ENCODE data around the gene CELSR1. TPM values are rescaled to one million over a fixed set of nuclear protein-coding genes. Genes with fewer than 3 reads are reported as not detected.

CELSR1 gene
- total RNA-seq, 2 donors from 2014 or later: 1.5 to 6.7 TPM

- H3K9me3 ChIP-seq: no peaks in the 10 kb centered on the region
- ATAC-seq (ENCODE audit: insufficient number of reproducible peaks, low FRiP score, low read depth) (no peak), DNase-seq (ENCODE audit: low spot score) (no peak)
- no peaks in the 10 kb centered on the region for H3K4me1 ChIP-seq (ENCODE audit: control insufficient read depth in 1 of 2, low read depth in 2 of 2)
- H3K27me3 ChIP-seq (replicated peaks; ENCODE audit: insufficient read depth): no peaks in the 10 kb centered on the region
- TF ChIP-seq CTCF (IDR thresholded peaks at IDR 0.05): no peak
- no peak overlapping the region for H3K27ac ChIP-seq
- H3K4me3 ChIP-seq: no peak overlapping the region
- no peaks in the 10 kb centered on the region for H3K36me3 ChIP-seq
Measured at GRCh38 chr22:46469711-46470110, 67.7 kb downstream of the CELSR1 start.

- no peak for ATAC-seq (ENCODE audit: insufficient number of reproducible peaks, low FRiP score, low read depth)
- no peak overlapping the region for H3K27ac ChIP-seq
- no peak overlapping the region for H3K4me3 ChIP-seq
- no peak for DNase-seq (ENCODE audit: low spot score)
- no peaks in the 10 kb centered on the region for H3K4me1 ChIP-seq (ENCODE audit: control insufficient read depth in 1 of 2, low read depth in 2 of 2)
- H3K9me3 ChIP-seq: no peaks in the 10 kb centered on the region
- no peaks in the 10 kb centered on the region for H3K27me3 ChIP-seq (replicated peaks; ENCODE audit: insufficient read depth)
- no peak for TF ChIP-seq CTCF (IDR thresholded peaks at IDR 0.05)
- no peaks in the 10 kb centered on the region for H3K36me3 ChIP-seq
Measured at GRCh38 chr22:46467006-46467405, 70.4 kb downstream of the CELSR1 start.

GRCh38 chr22:46466255-46466676 lies 71.2 kb downstream of the CELSR1 start:
- TF ChIP-seq CTCF (IDR thresholded peaks at IDR 0.05): no peak
- no peak for ATAC-seq (ENCODE audit: insufficient number of reproducible peaks, low FRiP score, low read depth)
- H3K4me3 ChIP-seq: no peak overlapping the region

GRCh38 chr22:46465793-46466192 lies 71.6 kb downstream of the CELSR1 start:
- Histone ChIP-seq H3K36me3 (no peaks in the 10 kb centered on the region), H3K27ac (no peak overlapping the region), H3K9me3 (no peaks in the 10 kb centered on the region), H3K4me3 (no peak overlapping the region), H3K4me1 (ENCODE audit: control insufficient read depth in 1 of 2, low read depth in 2 of 2) (no peaks in the 10 kb centered on the region), H3K27me3 (replicated peaks; ENCODE audit: insufficient read depth) (no peaks in the 10 kb centered on the region)
- ATAC-seq (ENCODE audit: insufficient number of reproducible peaks, low FRiP score, low read depth): no peak
- TF ChIP-seq CTCF (IDR thresholded peaks at IDR 0.05): no peak
- no peak for DNase-seq (ENCODE audit: low spot score)

More at GRCh38 chr22:46466255-46466676, 71.2 kb downstream of the CELSR1 start:
- Histone ChIP-seq H3K9me3 (no peaks in the 10 kb centered on the region), H3K36me3 (no peaks in the 10 kb centered on the region), H3K27me3 (replicated peaks; ENCODE audit: insufficient read depth) (no peaks in the 10 kb centered on the region), H3K27ac (no peak overlapping the region), H3K4me1 (ENCODE audit: control insufficient read depth in 1 of 2, low read depth in 2 of 2) (no peaks in the 10 kb centered on the region)
- DNase-seq (ENCODE audit: low spot score): no peak

- DNase-seq (ENCODE audit: low spot score) (no peak), ATAC-seq (ENCODE audit: insufficient number of reproducible peaks, low FRiP score, low read depth) (no peak)
- H3K4me3 ChIP-seq: no peak overlapping the region
- H3K27me3 ChIP-seq (replicated peaks; ENCODE audit: insufficient read depth): no peaks in the 10 kb centered on the region
- no peak for TF ChIP-seq CTCF (IDR thresholded peaks at IDR 0.05)
- no peaks in the 10 kb centered on the region for H3K9me3 ChIP-seq
- no peak overlapping the region for H3K27ac ChIP-seq
- no peaks in the 10 kb centered on the region for H3K36me3 ChIP-seq
- no peaks in the 10 kb centered on the region for H3K4me1 ChIP-seq (ENCODE audit: control insufficient read depth in 1 of 2, low read depth in 2 of 2)
Measured at GRCh38 chr22:46465345-46465720, 72.1 kb downstream of the CELSR1 start.

Data from thoracic aorta (tissue), 2 donors.